ENCODE results near the gene GPR68.

DNA sequence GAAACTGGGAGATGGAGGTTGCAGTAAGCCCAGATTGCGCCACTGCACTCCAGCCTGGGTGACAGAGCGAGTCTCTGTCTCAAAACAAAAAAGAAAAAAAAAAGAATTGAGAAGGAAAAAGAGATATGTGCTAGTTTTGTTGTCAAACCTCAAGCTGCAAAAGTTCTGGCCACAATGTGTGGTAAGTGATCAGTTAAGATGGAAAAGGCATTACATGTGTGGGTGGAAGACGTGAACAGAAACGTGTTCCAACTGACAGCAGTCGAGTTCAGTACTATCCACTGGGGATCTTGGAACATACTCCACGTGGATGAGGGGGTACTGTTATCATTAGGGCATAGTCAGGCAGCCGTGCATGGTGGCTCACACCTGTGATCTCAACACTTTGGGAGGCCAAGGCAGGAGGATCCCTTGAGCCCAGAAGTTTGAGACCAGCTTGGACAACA lies 17.3 kb downstream of the GPR68 start:
- TF ChIP-seq CTCF (IDR thresholded peaks at IDR 0.05) (no peak), POLR2A (IDR thresholded peaks at IDR 0.05) (no peak)

All from vagina (tissue), 2 donors.